HG02759 (cell line): ENCODE results near the gene LIG1.

Source experiments
- ATAC-seq: cut with Tn5 transposase; IDR thresholded peaks from one replicate; pipeline ENCODE4 v1.9.1; 2021; ENCODE audit warnings: mild to moderate bottlenecking, moderate library complexity; ENCODE audit not compliant: unreplicated experiment

LIG1 gene

DNA sequence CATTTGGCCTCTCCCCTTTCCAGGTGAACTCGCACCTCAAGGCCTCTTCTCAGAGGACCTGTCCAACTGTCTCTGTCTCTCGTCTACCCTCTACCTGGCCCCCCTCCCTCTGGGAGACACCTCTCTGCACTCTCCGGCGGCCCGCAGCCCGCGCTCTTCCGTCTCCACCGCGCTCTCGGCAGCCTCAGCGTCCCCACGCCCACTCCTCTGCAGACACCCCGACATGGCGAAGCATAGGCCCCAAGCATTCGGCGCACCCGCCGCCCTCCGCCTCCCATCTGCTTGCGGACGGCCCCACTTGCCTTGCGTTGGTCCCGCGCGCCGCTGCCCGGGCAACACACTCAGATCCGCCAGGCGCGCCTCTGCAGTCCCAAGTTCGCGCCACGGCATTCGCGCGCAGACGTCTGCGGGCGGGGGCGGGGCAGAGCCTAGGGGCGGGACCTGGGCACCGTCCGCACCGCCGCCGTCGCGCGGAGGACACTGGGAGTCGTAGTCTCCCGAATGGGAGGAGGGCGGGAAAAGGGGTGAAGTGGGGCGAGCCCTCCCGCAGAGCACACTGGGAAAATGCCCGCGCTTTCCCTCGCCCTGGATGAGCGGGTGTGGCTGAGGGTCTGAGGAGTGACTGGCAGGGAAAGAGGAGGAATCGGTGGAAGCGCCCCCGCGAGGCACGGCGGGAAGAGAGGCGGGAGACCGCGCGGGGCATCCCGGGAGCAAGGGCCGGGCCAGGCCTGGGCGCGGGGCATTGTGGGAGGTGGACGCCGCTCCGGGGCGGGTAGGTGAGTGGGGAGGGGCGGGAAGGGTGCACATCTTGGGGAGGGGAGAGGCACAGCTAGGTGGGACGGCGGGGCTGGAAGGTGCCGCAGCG is at the start of gene LIG1, which contains the start of gene ZSWIM9:
Gene LIG1, minus strand, starts transcription at position 406 of the 865 bp plus-strand sequence. CDS start 4,778 bp downstream, outside the sequence.
Gene ZSWIM9, plus strand, starts transcription at position 742 of the 865 bp plus-strand sequence. CDS start 1,123 bp downstream, outside the sequence.
- ATAC-seq, result peak; percentile 87

DNA sequence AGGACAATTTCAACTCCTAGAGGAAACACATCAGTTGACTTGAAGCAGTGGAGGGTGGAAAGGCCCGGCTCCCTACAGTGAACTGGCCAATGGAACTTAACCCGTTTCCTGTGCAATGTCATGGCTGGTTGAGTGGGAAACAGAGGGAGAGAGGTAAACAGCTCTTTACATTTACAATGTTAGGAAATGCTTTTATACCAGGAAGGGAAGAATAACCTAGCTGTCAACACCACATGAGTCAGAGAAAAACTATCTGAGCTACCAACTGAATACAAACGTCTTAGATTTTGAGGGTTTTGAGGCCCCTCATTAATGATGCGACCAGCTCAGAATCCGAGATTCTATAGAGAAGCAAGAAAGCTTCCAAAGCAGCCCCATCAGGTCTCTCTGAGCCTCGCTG is 48.9 kb upstream of the LIG1 start:
- no peak for ATAC-seq

DNA sequence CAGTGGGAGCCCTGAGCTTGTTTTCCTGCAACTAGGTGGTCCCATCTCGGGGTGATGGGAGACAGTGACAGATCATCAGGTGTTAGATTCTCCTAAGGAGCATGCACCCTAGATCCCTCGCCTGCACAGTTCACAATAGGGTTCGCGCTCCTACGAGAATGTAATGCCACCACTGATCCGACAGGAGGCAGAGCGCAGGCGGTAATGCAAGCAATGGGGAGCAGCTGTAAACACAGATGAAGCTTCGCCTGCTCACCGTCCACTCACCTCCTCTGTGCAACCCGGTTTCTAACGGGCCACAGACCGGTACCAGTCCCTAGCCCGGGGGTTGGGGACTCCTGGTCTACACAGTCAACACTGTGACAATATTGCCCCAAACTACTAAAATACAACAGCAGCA is 46.8 kb upstream of the LIG1 start:
- no peak for ATAC-seq

DNA sequence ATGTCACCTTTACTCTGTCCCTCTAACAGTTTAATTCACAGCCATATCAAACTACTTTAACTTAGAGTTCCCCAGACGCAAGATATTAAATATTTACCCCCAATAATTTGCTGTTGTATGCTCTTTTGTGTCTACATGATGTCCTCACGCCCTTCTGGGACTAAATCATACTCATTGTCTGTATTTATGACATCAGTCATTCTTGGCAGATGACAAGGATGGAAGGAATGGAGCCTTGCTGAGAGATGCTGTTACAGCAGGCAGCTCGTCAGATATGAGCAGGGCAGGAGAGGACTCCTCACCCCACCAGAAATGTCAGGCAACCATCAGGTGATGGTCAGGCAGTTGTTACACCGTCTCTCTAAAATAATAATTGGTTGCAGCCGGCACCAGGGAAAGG is 43.8 kb upstream of the LIG1 start:
- ATAC-seq, result no peak

DNA sequence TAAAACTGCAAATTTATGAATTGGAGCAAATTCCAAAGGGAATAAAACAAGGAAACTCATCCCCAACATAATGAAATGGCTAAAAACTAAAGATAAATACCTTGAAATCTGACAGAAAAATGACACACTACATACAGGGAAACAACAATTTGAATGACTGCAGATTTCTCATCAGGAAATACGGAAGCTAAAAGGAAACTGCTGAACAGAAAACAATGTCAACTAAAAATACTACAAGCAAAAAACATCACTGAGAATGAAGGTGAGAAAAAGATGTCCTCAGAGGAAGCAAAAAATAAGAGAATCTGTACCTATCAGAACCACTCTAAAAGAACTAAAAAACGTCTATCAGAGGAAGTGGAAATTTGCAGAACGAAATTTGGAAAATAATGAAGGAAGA is 39.9 kb upstream of the LIG1 start:
- ATAC-seq, result no peak

DNA sequence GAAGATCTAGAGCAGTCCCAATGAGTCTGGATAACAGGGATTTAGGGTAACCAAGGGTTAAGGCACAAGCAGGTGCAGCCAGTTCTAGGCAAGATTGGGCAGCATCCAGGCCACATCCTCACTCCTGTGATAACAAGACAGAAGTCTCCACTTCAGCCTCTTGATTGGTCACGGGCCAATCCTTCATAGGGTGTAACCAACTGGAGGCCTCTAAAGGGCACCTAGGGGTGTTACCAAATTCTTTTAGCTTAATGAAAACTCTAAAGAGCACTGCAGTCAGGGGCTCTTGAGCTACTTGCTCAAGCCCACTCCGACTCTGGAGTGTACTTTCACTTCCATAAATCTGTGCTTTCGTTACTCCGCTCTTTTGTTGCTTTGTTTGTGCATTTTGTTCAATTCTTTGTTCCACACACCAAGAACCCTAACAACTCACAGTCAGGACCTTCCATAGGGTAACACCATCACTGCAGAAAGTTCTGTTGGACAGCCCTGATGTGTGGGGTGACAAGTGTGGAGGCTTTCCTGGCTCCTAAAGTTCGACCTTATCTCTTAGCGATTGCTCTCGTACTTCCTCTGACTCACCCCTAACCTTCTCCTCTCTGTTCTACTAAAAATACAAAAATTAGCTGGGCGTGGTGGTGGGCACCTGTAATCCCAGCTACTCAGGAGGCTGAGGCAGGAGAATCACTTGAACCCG is 36.4 kb upstream of the LIG1 start:
- ATAC-seq, result no peak

DNA sequence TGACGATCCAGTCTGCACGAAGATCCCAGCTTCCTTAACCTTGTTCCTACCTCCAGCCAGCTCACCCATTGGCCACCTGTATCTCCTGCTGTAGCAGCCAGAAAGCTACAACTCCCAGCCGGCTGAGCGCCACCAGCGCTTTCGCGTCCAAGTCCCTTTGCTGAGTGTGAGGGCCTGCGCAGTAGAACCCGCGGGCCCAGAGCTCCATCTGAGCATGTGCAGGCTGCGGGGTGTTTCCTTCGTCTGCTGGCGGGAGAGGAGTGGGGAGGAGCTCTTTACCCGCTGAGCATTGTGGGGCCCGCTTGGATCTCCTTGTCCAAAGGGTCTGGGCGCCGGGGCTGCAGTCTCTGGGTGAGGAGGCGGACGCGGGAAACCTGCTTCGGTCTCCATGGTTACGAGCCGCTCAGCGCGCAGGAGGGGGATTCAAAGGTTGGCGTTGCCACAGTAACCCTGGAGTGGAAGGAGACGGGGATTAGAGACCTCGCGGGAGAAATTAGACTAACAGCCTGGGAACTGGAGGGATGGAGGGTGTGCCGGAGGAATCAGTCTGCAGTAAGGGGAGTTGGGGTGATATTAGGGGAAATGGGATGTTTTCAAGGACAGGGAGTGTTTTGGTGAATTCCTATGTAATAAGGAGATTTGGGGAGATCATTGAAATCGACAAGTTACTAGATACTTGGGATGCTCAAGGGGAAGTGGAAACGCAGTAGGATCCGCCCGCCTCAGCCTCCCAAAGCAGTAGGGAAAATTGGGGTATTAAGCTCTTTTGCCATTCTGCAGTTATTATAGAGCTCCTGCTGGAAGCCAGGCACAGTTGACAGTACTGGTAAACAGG is 33.9 kb upstream of the LIG1 start:
- ATAC-seq, result peak; percentile 95

DNA sequence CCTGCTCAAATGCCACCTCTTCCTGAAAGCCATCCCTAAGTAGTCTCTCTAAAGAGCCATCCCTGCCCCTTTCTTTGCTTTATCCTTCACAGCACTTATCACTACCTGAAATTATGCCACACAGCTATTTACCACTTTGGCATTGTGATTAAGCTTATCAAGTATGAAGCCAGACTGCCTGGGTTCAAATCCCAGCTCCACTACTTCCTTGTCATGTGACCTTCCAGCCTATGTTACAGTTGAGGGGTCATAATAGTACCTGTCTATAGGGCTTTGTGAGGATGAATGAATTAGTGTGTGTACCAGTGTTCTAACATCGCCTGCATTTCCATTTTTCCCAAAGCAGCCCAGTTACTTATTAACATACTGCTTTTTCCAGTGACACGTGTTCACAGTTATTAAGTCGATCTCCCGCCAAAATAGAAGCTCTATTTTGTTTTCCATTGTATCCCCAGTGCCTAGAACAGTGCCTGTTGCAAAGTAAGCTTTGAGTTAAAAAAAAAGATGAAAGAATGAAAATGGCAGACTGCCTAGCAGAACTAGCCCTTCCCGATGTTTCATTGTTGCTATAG is 33.2 kb upstream of the LIG1 start:
- no peak for ATAC-seq

DNA sequence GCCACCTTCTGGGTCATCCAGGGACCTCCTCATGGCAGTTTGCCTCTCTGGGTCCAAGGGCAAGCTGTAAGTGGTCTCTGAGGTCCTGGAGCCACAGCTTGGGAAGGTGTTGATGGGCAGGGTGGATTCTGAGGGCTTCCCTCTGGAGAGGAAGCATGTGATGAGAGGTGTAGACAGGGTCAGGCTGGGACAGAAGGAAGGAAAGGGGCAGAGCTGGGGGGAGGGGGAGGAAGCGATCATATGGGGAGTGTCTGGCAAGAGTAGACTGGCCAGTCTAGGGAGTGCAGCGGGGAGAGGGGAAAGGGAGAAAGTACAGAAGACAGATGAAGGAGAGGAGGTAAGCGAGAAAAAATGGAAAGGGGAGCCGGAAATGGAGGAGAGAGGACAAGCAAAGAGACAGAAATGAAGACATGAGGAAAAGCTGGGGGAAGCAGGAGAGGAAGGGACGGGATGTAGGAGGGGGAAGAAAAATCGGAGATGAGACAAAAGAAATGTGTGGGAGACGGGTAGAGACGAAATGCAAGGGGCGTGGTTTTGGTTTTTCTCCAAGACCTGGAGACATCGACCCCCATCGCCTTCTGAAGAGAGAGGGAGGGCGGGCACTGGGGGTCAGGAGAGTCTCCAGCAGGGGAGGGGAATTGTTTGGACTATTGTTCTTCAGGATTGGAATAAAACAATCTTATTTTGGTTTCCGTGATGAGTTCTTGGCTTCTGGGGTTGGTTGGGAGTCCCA is 27.0 kb upstream of the LIG1 start:
- ATAC-seq, result no peak

DNA sequence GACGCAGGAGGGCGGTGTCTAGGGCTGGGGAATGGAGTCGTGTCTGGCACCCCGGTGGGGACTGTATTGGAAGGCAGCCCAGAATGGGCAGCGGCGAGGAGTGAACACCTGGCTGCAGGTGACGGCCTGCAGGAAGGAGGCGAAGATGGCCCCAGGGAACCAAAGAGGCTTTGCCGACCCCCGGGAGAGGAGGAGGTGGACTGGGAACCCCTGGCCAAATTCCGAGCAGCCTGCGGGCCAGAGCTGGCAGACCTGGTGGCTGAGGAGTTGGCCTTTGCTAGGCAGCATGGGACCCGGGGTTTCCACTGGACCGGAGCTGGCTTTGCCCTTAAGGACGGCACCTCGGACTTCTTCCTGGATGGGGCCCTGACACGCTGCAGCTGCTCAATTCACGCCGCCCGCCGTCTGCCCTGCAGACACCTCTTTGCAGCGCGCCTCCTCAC is 26.2 kb upstream of the LIG1 start:
- no peak for ATAC-seq

DNA sequence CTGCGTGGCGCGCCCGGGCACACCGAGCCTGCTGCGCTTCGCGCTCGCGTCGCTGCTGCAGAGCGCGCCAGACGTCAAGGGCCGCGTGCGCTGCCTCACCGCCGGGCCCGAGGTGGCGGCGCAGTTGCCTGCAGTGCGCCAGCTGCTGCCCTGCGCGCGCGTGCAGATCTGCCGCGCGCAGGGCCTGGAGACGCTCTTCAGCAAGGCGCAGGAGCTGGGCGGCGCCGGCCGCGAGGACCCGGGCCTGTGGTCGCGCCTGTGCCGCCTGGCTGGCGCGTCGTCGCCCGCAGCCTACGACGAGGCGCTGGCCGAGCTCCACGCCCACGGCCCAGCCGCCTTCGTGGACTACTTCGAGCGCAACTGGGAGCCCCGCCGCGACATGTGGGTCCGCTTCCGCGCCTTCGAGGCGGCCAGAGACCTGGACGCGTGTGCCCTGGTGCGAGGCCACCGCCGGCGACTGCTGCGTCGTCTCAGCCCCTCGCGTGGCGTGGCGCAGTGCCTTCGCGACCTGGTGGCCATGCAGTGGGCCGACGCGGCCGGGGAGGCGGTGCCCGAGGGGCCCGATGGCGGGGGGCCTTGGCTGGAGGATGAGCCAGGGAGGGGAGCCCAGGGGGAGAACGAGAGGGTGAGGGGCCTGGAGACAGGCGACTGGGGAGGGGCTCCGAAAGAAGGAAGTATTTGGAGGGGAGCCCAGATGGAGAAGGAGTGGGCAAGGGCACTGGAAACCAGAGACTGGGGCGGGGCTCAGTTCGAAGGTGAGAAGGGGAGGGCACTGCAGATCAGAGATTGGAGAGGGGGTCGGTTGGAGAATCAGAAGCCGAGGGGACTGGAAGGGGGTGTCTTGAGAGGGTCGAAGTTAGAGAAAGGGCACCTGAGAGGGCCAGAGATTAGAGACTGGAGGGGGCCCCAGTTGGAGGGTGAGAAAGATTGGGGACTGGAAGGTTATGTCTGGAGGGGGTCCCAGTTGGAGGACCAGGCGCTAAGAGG is 25.0 kb upstream of the LIG1 start:
- ATAC-seq, result no peak

DNA sequence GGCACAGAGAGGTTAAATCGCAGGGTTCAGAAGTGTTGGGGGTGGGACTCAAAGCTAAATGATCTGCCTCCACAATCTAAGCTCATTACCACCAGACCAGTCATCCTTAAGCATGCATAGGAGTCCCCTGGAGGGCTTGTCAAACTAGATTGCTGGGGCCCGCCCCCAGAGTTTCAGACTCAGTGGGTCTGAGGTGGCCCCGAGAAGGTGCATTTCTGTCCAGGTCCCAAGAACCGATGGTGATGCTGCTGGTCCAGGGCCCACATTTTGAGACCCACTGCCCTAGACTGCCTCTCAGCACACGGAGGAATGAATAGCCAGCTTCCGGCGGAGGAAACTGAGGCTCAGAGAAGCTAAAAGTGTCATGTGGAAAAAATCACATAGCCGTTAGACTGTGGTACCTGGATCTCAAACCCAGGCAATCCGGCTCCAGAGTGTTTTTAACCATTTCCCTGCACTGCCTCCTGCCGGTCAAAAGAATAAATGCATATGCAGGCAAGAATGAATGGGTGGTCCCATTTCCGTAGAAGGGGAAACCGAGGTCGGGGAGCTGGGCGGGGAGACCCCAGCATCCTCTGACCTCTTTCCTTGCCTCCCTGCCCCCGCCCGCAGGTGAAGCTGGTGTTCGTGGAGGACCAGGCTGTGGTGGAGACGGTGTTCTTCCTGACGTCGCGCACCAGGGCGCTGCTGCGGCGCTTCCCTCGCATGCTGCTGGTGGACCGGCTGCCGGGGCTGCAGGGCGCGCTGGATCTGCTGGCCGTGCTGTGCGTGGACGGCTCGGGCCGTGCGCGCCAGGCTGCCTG is 24.1 kb upstream of the LIG1 start:
- no peak for ATAC-seq

DNA sequence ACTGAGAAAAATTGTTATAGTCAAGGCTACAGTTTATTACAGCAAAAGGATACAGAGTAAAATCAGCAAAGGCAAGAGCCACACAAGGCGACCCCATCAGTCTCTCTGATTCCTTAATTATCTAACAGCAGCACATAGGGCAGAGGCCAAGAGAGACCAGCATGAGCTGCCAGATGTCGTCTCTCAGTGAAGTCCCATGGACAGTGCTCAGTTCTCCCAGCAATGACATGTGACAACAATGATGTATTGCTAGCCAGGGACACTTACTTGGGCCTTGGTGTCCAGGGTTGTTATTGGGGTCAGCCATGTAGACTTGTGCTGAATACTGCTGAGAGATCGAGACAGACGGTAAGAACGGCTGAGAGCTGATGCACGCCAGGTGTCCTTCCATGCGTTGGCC is 22.6 kb upstream of the LIG1 start:
- no peak for ATAC-seq

DNA sequence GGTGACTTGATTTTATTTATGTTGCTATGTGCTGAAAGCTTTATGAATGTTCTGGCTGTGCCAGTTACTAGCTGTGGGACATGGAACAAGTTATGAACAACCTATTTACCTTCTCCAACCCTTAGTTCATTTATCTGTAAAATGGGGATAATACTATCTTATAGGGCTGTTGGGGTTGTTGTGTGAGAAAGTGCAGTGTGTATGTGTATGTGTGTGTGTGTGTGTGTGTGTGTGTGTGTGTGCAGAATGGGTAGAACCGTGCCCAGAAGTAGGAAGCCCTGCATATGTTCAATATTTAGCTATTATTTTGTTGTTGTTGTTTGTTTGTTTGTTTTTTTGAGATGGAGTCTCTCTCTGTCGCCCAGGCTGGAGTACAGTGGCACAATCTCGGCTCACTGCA is 20.7 kb upstream of the LIG1 start:
- ATAC-seq, result no peak

DNA sequence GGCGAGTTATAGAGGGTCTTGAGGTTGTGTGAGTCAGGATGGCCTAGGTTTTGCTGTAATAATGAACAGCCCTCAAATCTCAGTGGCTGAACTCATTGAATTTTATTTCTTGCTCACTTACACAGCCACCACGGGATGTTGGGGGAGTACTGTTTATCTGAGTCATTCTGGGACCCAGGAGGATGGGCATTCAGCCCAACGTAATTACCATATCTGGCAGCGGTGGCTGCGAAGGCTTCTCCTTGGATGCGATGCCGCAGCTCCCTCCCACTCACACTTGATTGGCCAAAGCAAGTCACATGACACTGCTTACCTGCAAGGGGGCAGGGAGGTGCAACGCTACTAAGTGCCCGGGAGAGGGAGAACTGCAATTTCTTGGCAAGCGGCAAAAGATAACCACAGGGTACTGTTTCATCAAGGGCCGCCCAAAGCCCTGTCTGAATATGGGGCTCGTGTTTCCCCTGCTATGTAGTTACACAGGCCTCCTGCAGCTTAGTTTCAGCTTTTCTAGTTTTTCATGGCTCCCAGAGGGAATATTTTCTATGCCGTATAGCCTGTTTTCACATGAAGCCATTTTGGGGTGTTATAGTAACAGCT is 20.2 kb upstream of the LIG1 start:
- no peak for ATAC-seq

DNA sequence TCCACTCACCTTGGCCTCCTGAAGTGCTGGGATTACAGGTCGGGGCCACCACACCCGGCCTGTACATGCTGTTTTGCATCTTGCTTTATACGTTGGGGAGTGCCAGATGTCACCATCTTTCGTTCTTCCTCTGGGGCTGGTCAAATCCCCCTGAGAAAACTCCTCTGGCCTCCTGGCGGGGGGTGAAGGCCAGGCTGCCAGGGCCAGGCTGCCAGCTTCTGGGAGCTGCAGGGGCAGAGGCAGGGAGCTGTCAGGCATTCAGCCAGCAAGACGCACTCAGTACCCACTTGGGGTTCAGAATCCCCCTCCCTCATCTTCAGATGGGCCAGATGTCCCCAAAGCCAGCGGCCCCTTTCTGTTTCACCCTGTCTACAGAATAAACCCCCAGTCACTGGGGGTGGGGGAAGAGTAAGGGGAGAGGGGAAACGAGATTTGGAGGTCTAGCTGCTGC is 16.4 kb upstream of the LIG1 start:
- peak; percentile 54 for ATAC-seq

DNA sequence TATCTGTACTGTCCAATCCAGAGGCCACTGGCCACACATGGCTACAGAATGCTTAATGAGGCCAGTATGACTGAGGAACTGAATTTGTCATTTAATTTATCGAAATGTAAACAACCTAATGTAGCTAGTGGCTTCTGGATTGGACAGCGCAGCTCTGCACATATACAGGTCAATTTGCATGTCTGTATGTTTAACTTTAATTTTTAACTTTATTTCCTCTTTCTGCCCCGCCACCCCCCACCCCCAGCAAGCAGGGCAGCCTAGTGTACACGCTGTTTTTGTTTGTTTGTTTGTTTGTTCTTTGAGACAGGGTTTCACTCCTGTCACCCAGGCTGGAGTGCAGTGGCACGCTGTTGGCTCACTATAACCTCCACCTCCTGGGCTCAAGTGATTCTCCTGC is 15.9 kb upstream of the LIG1 start:
- peak; percentile 57 for ATAC-seq

DNA sequence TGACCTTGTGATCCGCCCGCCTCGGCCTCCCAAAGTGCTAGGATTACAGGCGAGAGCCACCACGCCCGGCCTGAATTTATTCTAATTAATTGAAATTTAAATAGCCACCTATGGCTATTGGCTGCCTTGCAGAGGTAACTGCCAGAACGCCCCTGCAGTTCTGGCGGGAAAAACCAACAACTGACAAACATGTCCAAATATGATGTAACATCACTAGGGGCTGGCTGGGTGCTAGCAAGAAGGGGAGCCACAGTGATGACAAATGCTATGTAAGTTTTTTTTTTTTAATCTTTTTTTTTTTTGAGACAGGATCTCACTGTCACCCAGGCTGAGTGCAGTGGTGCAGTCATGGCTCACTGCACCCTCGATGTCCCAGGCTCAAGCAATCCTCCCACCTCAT is 13.2 kb upstream of the LIG1 start:
- ATAC-seq, result no peak
